Mesenchymal stem cell (in vitro differentiated cells and primary cell): ENCODE data around the gene MYL3.

Experiments used
- DNase-seq: peaks from one replicate; pipeline ENCODE4 v3.0.0-alpha.2; 2013
- H2AFZ ChIP-seq: one replicate; pipeline ENCODE4 v1.6.1; 2013; ENCODE audit warnings: low read depth, mild to moderate bottlenecking, control low read depth, inconsistent platforms, low read length, moderate library complexity
- H2AK5ac ChIP-seq: 2 replicates; pipeline ENCODE4 v1.6.1; 2013; ENCODE audit warnings: low read length, moderate library complexity, mild to moderate bottlenecking, inconsistent platforms; ENCODE audit not compliant: severe bottlenecking
- H2BK120ac ChIP-seq: one replicate; pipeline ENCODE4 v1.6.1; 2013; ENCODE audit warnings: low read depth, mild to moderate bottlenecking, inconsistent platforms, low read length, moderate library complexity
- H2BK12ac ChIP-seq, 2 experiments: one replicate each; pipeline ENCODE4 v1.6.1; 2013; ENCODE audit warnings: inconsistent platforms in 2 of 2, low read length in 2 of 2, mild to moderate bottlenecking in 2 of 2, moderate library complexity in 2 of 2, control low read depth in 1 of 2
- H2BK15ac ChIP-seq: one replicate; pipeline ENCODE4 v1.6.1; 2013; ENCODE audit warnings: mild to moderate bottlenecking, low read depth, inconsistent platforms; ENCODE audit not compliant: poor library complexity, severe bottlenecking
- H2BK5ac ChIP-seq: 2 replicates; pipeline ENCODE4 v1.6.1; 2013; ENCODE audit warnings: low read depth, mild to moderate bottlenecking, low read length, control low read depth, inconsistent platforms; ENCODE audit not compliant: poor library complexity, severe bottlenecking
- H3K14ac ChIP-seq, 2 experiments: one replicate each; pipeline ENCODE4 v1.6.1; 2013; ENCODE audit warnings: inconsistent platforms in 2 of 2, low read length in 2 of 2, control low read depth in 1 of 2, mild to moderate bottlenecking in 1 of 2, moderate library complexity in 1 of 2
- H3K18ac ChIP-seq, 2 experiments: one replicate each; pipeline ENCODE4 v1.6.1; 2013; ENCODE audit warnings: inconsistent platforms in 2 of 2, low read length in 2 of 2, control low read depth in 1 of 2, low read depth in 1 of 2, mild to moderate bottlenecking in 1 of 2
- H3K23ac ChIP-seq, 2 experiments: one replicate each; pipeline ENCODE4 v1.6.1; 2013; ENCODE audit warnings: inconsistent platforms in 2 of 2, low read length in 2 of 2, mild to moderate bottlenecking in 2 of 2, moderate library complexity in 2 of 2, control low read depth in 1 of 2
- H3K27ac ChIP-seq: 2 replicates; pipeline ENCODE4 v1.5.1; 2013; ENCODE audit warnings: mild to moderate bottlenecking, moderate library complexity, low read length, control low read depth, inconsistent platforms; ENCODE audit not compliant: poor library complexity, severe bottlenecking
- H3K27me3 ChIP-seq, 2 experiments: 2 replicates each; pipeline versions ENCODE4 v1.6.1 to v1.7.0; 2013; ENCODE audit warnings: low read length in 2 of 2, mild to moderate bottlenecking in 2 of 2, moderate library complexity in 2 of 2, control low read depth in 1 of 2, inconsistent platforms in 1 of 2; ENCODE audit not compliant: control insufficient read depth in 1 of 2, insufficient read depth in 1 of 2
- H3K36me3 ChIP-seq, 2 experiments: 2 replicates each; pipeline versions ENCODE4 v1.6.1 to v1.7.0; 2013; ENCODE audit warnings: low read length in 2 of 2, control low read depth in 1 of 2, inconsistent platforms in 1 of 2, low read depth in 1 of 2, mild to moderate bottlenecking in 1 of 2; ENCODE audit not compliant: insufficient read depth in 2 of 2, control insufficient read depth in 1 of 2
- H3K4ac ChIP-seq, 2 experiments: one replicate each; pipeline ENCODE4 v1.6.1; 2013; ENCODE audit warnings: inconsistent platforms in 2 of 2, low read length in 2 of 2, mild to moderate bottlenecking in 2 of 2, moderate library complexity in 2 of 2, control low read depth in 1 of 2, low read depth in 1 of 2
- H3K4me1 ChIP-seq: 2 replicates; pipeline ENCODE4 v1.6.1; 2013; ENCODE audit warnings: low read depth, low read length, control low read depth; ENCODE audit not compliant: control insufficient read depth, insufficient read depth
- H3K4me2 ChIP-seq: 2 replicates; pipeline ENCODE4 v1.6.1; 2013; ENCODE audit warnings: low read length, mild to moderate bottlenecking, inconsistent platforms; ENCODE audit not compliant: poor library complexity, severe bottlenecking
- H3K4me3 ChIP-seq, 2 experiments: 2 replicates each; pipeline versions ENCODE4 v1.5.1 to v1.7.0; 2013; ENCODE audit warnings: low read length in 2 of 2, mild to moderate bottlenecking in 2 of 2, control low read depth in 1 of 2, low read depth in 1 of 2; ENCODE audit not compliant: insufficient read depth in 1 of 2
- H3K79me1 ChIP-seq: replicated peaks from 2 replicates; pipeline ENCODE4 v1.6.1; 2013; ENCODE audit warnings: mild to moderate bottlenecking, control low read depth, low read length, inconsistent platforms; ENCODE audit not compliant: poor library complexity, severe bottlenecking
- H3K9ac ChIP-seq: 2 replicates; pipeline ENCODE4 v1.7.0; 2013; ENCODE audit warnings: mild to moderate bottlenecking, low read length, moderate library complexity
- H3K9me3 ChIP-seq: 2 replicates; pipeline ENCODE4 v1.7.0; 2013; ENCODE audit warnings: mild to moderate bottlenecking, low read length; ENCODE audit not compliant: control insufficient read depth
- H4K8ac ChIP-seq: one replicate; pipeline ENCODE4 v1.6.1; 2013; ENCODE audit warnings: inconsistent platforms, mild to moderate bottlenecking, low read length, moderate library complexity
- H4K91ac ChIP-seq: one replicate; pipeline ENCODE4 v1.6.1; 2013; ENCODE audit warnings: mild to moderate bottlenecking, low read length, inconsistent platforms
- WGBS: methylation state at CpG from one replicate; pipeline ENCODE4 v1.1.7; 2013; ENCODE audit warnings: mixed read lengths; 5-methylcytosine and 5-hydroxymethylcytosine counted together

MYL3 gene

DNA sequence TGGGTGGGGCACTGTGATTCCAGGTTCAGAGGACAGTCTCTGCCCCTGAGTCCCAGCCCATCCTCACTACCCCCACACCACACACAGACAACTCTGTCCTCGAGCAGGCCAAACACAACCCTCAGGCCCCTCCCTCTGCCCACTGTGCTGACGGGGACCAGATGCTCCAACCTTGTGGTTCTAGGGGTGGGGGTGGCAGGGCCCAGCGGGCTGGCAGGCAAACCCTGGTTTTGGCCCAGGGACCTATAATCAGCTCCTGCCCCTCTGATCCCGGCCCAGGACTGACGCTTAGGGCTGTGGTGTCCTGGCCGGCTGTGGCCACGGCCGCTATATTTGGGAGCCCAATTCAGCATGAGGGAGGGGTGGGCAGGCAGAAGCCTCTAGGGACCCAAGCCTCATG is 5.0 kb upstream of the MYL3 start:
- H3K18ac ChIP-seq = no peak overlapping the region
- peaks cover 58 to 61% of the 10 kb centered on the region in 2 experiments for H3K27me3 ChIP-seq
- H3K4ac ChIP-seq = no peak overlapping the region
- H2BK12ac ChIP-seq = no peak overlapping the region
- no peak overlapping the region for H3K4me2 ChIP-seq
- H2BK15ac ChIP-seq = no peak overlapping the region
- no peak overlapping the region for H2AFZ ChIP-seq
- peaks cover 6% of the 10 kb centered on the region for H3K4me1 ChIP-seq
- no peak overlapping the region for H2BK120ac ChIP-seq
- no peak overlapping the region for H3K27ac ChIP-seq
- peak overlapping the region; percentile 45 for H3K9ac ChIP-seq
- no peak overlapping the region for H4K8ac ChIP-seq
- H2BK5ac ChIP-seq = no peak overlapping the region
- no peak overlapping the region for H3K4me3 ChIP-seq
- H3K14ac ChIP-seq = no peak overlapping the region
- no peaks in the 10 kb centered on the region for H3K79me1 ChIP-seq
- 81% methylated on average over 8 of the region's 8 CpGs for WGBS
- H3K36me3 ChIP-seq = no peaks in the 10 kb centered on the region
- H3K9me3 ChIP-seq = no peaks in the 10 kb centered on the region
- H4K91ac ChIP-seq = no peak overlapping the region
- DNase-seq = no peak
- H3K23ac ChIP-seq = no peak overlapping the region
- no peak overlapping the region for H2AK5ac ChIP-seq

DNA sequence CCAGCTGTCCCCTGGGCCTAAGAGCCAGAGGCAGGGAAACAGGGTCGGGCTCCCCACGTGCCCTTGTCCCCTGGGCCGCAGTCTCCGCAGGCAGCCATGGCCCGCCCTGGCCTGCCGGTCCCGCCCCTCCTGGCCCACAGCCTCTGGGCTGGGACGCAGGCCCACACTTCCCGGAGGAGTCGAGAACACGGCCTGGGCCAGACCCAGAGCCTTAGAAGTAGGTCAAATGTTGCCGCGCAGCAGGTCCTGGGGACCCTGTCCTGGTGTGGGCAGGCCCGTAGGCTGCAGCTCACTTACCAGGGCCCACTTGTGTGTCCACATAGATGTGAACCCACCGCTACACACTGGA is 4.3 kb upstream of the MYL3 start:
- Histone ChIP-seq H2BK15ac (no peak overlapping the region), H4K8ac (no peak overlapping the region), H3K79me1 (no peaks in the 10 kb centered on the region), H2BK120ac (no peak overlapping the region), H3K14ac (no peak overlapping the region), H3K4me3 (no peak overlapping the region), H3K27ac (no peak overlapping the region), H3K18ac (no peak overlapping the region), H2AFZ (no peak overlapping the region), H3K4me1 (peaks cover 4% of the 10 kb centered on the region), H2AK5ac (no peak overlapping the region), H4K91ac (no peak overlapping the region), H2BK12ac (no peak overlapping the region), H3K36me3 (no peaks in the 10 kb centered on the region), H3K23ac (no peak overlapping the region), H3K9me3 (no peaks in the 10 kb centered on the region), H3K4ac (no peak overlapping the region), H3K9ac (peak overlapping the region; percentile 45), H2BK5ac (no peak overlapping the region), H3K4me2 (no peak overlapping the region), H3K27me3 (peaks cover 57 to 59% of the 10 kb centered on the region in 2 experiments)
- DNase-seq = no peak
- 91% methylated on average over 15 of the region's 15 CpGs for WGBS

DNA sequence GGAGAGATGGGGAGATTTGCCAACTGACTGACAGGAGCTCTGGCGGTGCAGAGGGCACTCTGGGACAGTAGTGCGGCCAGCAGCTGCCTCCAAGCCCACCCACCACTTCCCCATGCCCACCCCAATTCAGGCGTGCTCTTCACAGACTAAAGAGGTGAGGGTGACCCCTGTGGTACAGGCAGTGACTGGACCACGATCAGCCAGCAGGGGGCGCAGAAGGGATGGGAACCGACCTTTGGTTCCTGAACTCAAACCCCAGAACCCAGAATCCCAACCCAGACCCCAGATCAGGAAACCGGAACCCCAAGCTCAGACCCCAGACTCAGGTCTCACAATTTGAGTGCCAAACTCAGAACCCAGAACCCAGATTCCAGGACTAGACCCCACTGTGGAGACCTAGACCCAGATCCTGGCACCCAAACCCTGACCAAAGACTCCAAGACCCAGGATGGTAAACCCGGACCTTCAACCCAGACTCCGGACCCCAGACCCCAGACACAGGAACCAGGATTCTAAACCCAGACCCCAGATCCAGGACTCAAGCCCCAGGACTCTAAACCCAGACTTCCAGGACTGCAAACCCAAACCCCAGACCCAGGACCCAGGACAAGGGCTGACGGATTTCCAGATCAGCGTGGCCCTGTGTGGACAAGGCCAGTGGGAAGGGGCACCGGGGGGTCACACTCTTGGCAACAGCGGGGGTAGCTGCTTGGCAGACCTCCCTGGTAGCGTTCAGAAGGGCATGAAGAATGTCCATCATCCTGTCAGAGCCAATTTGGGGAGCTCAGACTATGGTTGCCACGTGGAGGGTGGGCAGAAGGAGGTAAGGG is 3.7 kb upstream of the MYL3 start:
- Histone ChIP-seq H3K27me3 (peaks cover 55 to 58% of the 10 kb centered on the region in 2 experiments), H2AK5ac (no peak overlapping the region), H3K9me3 (no peaks in the 10 kb centered on the region), H2BK12ac (no peak overlapping the region), H4K8ac (no peak overlapping the region), H3K36me3 (no peaks in the 10 kb centered on the region), H2BK5ac (no peak overlapping the region), H2BK120ac (no peak overlapping the region), H3K14ac (no peak overlapping the region), H3K4me2 (no peak overlapping the region), H3K79me1 (no peaks in the 10 kb centered on the region), H3K27ac (no peak overlapping the region), H3K23ac (no peak overlapping the region), H3K4me3 (no peak overlapping the region), H2AFZ (no peak overlapping the region), H3K4ac (no peak overlapping the region), H3K18ac (no peak overlapping the region), H2BK15ac (no peak overlapping the region), H4K91ac (no peak overlapping the region), H3K4me1 (peaks cover 3% of the 10 kb centered on the region), H3K9ac (peak overlapping the region; percentile 45)
- 37% methylated on average over 15 of the region's 15 CpGs for WGBS
- peak; percentile 50 for DNase-seq

DNA sequence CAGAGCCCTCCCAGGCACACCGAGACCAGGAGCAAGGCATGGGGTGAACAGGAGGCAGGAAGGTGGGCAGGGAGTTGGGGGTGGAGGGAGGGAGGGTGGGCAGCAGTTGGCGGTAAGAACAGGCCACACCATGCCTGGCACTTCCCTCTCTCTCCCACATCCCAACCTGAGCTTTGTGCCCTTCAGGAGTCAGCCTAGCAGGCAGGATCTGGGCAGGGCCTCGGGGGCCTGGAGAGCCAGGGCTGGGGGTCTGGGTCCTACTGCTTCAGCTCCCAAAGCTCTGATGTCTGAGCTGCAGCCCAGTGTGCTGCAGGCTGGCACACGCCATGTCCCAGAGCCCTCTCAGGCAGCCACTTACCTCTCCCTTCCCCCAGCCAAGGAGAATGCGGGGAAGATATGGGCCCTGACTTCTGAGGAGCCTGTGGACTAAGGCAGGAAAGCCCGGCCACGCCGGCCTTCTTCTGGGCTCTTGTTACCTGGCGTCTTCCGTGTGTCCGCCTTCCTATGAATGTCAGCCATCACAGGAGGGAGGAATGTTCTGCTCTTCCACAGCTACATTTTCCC is 2.9 kb upstream of the MYL3 start:
- Histone ChIP-seq H3K14ac (no peak overlapping the region), H3K4me3 (no peak overlapping the region), H2BK5ac (no peak overlapping the region), H3K27ac (no peak overlapping the region), H3K18ac (no peak overlapping the region), H2BK15ac (no peak overlapping the region), H2BK120ac (no peak overlapping the region), H3K4me2 (no peak overlapping the region), H2BK12ac (no peak overlapping the region), H4K91ac (no peak overlapping the region), H2AK5ac (no peak overlapping the region), H4K8ac (no peak overlapping the region), H3K9ac (no peak overlapping the region), H3K23ac (no peak overlapping the region), H2AFZ (no peak overlapping the region), H3K4ac (no peak overlapping the region), H3K9me3 (no peaks in the 10 kb centered on the region), H3K27me3 (peaks cover 46 to 52% of the 10 kb centered on the region in 2 experiments), H3K36me3 (no peaks in the 10 kb centered on the region), H3K79me1 (no peaks in the 10 kb centered on the region), H3K4me1 (peaks cover 2% of the 10 kb centered on the region)
- WGBS = 77% methylated on average over 9 of the region's 11 CpGs
- DNase-seq = no peak
